K562 (cell line): ENCODE measurements around the gene RAP1A. TPM values are rescaled to one million over a fixed set of nuclear protein-coding genes. Genes with fewer than 3 reads are reported as not detected.

Source experiments
- ATAC-seq: fragments of 200-7000 bp; cut with Tn5 transposase; 3 replicates; pipeline ENCODE4 v1.9.1; 2020; ENCODE audit warnings: moderate library complexity
- BruUV-seq: library from RNA; stranded (reverse); fragments of 400-500 nt; replicated peaks from 2 replicates; lab custom pipeline; 2021; lab: Mats Ljungman, UMichigan
- CTCF ChIA-PET: fragments of 300-600 bp; formaldehyde crosslinking; extraction: SDS; loops from one replicate; lab custom pipeline; 2021; ENCODE audit warnings: low intra/inter-chr PET ratio; lab: Yijun Ruan, JAX
- POLR2A ChIA-PET: fragments of 300-600, 350-650 bp; sonication (Branson Sonifier 250); formaldehyde crosslinking; extraction: SDS; loops from one replicate; lab custom pipeline; 2021; ENCODE audit warnings: antibody characterized with exemption, inconsistent platforms; lab: Yijun Ruan, JAX
- DNase-seq, 4 experiments: peaks; one replicate each; pipeline versions ENCODE4 v3.0.0 to v3.0.0-alpha.2; 2011 to 2018; ENCODE audit warnings: low spot score in 3 of 4, mixed read lengths in 3 of 4; ENCODE audit errors: extremely low read depth in 1 of 4
- FAIRE-seq: peaks from 2 replicates; lab custom pipeline; 2011; peaks lifted over from hg19 to GRCh38; lab: Jason Lieb, UNC
- H2AFZ ChIP-seq: 2 replicates; pipeline ENCODE4 v1.6.0; 2011; ENCODE audit warnings: low read depth, low read length, control low read depth, inconsistent platforms
- H3K27ac ChIP-seq: fragments of 200-600 bp; 3 replicates; pipeline ENCODE4 v1.8.0; 2011; ENCODE audit warnings: low read depth, mild to moderate bottlenecking, control low read depth, inconsistent platforms, low read length, moderate library complexity, mixed read lengths; ENCODE audit errors: extremely low read depth
- H3K27me3 ChIP-seq, 2 experiments: fragments of 300-600 bp in 1 of 2; 2 replicates in 1 of 2; 3 replicates in 1 of 2; pipeline versions ENCODE4 v1.6.0 to v1.8.0; 2011; ENCODE audit warnings: inconsistent platforms in 2 of 2, low read length in 2 of 2, mild to moderate bottlenecking in 1 of 2, mixed read lengths in 1 of 2, moderate library complexity in 1 of 2; ENCODE audit not compliant: control insufficient read depth in 2 of 2, insufficient read depth in 2 of 2
- H3K36me3 ChIP-seq: fragments of 300-600 bp; 3 replicates; pipeline ENCODE4 v1.8.0; 2011; ENCODE audit warnings: mild to moderate bottlenecking, low read length, inconsistent platforms; ENCODE audit not compliant: control insufficient read depth, insufficient read depth
- H3K4me1 ChIP-seq, 2 experiments: fragments of 200-600 bp in 1 of 2; replicated peaks in 1 of 2; 2 replicates in 1 of 2; 3 replicates in 1 of 2; pipeline versions ENCODE4 v1.5.1 to v1.8.0; 2011; ENCODE audit warnings: inconsistent platforms in 2 of 2, low read length in 2 of 2, mild to moderate bottlenecking in 1 of 2, mixed read lengths in 1 of 2, moderate library complexity in 1 of 2; ENCODE audit not compliant: control insufficient read depth in 2 of 2, insufficient read depth in 2 of 2
- H3K4me2 ChIP-seq: 2 replicates; pipeline ENCODE4 v1.6.1; 2011; ENCODE audit warnings: low read length, control low read depth, inconsistent platforms, mixed read lengths; ENCODE audit not compliant: insufficient read depth
- H3K4me3 ChIP-seq: fragments of 200-600 bp; sonication (generic), shearing (Covaris generic); 2 replicates; pipeline ENCODE4 v1.5.1; 2016; ENCODE audit warnings: control low read depth, inconsistent platforms
- H3K79me2 ChIP-seq: fragments of 200-600 bp; 3 replicates; pipeline ENCODE4 v1.8.0; 2011; ENCODE audit warnings: low read length, inconsistent platforms; ENCODE audit not compliant: control insufficient read depth, insufficient read depth
- H3K9ac ChIP-seq, 2 experiments: 2 replicates each; pipeline versions ENCODE4 v1.6.0 to v1.6.1; 2011; ENCODE audit warnings: low read depth in 2 of 2, low read length in 2 of 2, control low read depth in 1 of 2, inconsistent platforms in 1 of 2, mild to moderate bottlenecking in 1 of 2, mixed read lengths in 1 of 2; ENCODE audit not compliant: insufficient read depth in 1 of 2
- H3K9me1 ChIP-seq: one replicate; pipeline ENCODE4 v1.6.0; 2011; ENCODE audit warnings: inconsistent platforms, mild to moderate bottlenecking, low read length, moderate library complexity; ENCODE audit not compliant: control insufficient read depth, insufficient read depth
- H3K9me3 ChIP-seq: replicated peaks from 2 replicates; pipeline ENCODE4 v1.5.1; 2011; ENCODE audit warnings: low read depth, low read length, inconsistent platforms; ENCODE audit not compliant: control insufficient read depth, insufficient read depth
- H4K20me1 ChIP-seq: replicated peaks from 2 replicates; pipeline ENCODE4 v1.6.1; 2011; ENCODE audit warnings: low read length, inconsistent platforms, mixed read lengths; ENCODE audit not compliant: control insufficient read depth, insufficient read depth
- RFX1 ChIP-seq: fragments of 450-650 bp; IDR thresholded peaks from 2 replicates; pipeline ENCODE4 v1.6.1; 2016; ENCODE audit warnings: mild to moderate bottlenecking, moderate library complexity
- WGBS: fragments of 100-300 bp; shearing (Covaris generic); methylation state at CpG from one replicate; pipeline ENCODE4 v1.1.6; 2016; ENCODE audit warnings: low coverage, mixed read lengths; ENCODE audit not compliant: insufficient coverage; ENCODE audit errors: missing lambda C conversion rate; 5-methylcytosine and 5-hydroxymethylcytosine counted together
- in situ Hi-C: fragments of 300-500 bp; cut with MboI; formaldehyde crosslinking; loops from 4 replicates; pipeline ENCODE4 v1.15.0; 2018; ENCODE audit warnings: inconsistent platforms, mixed read lengths
- intact Hi-C: fragments of 100-400 bp; cut with micrococcal nuclease; formaldehyde crosslinking; loops from 2 replicates; pipeline ENCODE4 v1.14.2; 2022
- polyA plus RNA-seq, 8 experiments: library from polyadenylated mRNA; depleted of rRNA in 4 of 8; stranded (reverse) in 5 of 8; unstranded in 3 of 8; fragments of >200 nt; fragmentation: Nextera tagmentation in 2 of 8; fragmentation: Illumina TruSeq in 1 of 8; extraction: Ambion mirVana in 2 of 8; extraction: Trizol in 1 of 8; gene quantifications; 2 replicates each; pipeline versions ENCODE4 v1.2.1 to v1.2.3, GENCODE V29; 2011 to 2014; ENCODE audit warnings: inconsistent platforms in 1 of 8, missing spikeins in 1 of 8
- total RNA-seq, 7 experiments: library from RNA; depleted of rRNA in 6 of 7; stranded (reverse); fragments of >200 nt in 6 of 7; fragmentation: Illumina TruSeq in 2 of 7; extraction: Trizol in 2 of 7; gene quantifications; 2 replicates each; pipeline versions ENCODE4 v1.2.1 to v1.2.3, GENCODE V29; 2011 to 2021; ENCODE audit warnings: low replicate concordance in 1 of 7
- TF ChIP-seq, protein P1 (sequence below): sonication (generic); formaldehyde crosslinking; IDR thresholded peaks from 2 replicates; pipeline ENCODE4 v1.8.0; 2022; ENCODE audit warnings: mild to moderate bottlenecking, missing genetic modification reagents

The RAP1A gene
- total and polyA plus RNA-seq, 9 of the 15 experiments (the other 6 are each of a cell fraction or from before 2014, with no cell fraction given), result 13.4 to 86.2 (median 32.5) TPM

DNA sequence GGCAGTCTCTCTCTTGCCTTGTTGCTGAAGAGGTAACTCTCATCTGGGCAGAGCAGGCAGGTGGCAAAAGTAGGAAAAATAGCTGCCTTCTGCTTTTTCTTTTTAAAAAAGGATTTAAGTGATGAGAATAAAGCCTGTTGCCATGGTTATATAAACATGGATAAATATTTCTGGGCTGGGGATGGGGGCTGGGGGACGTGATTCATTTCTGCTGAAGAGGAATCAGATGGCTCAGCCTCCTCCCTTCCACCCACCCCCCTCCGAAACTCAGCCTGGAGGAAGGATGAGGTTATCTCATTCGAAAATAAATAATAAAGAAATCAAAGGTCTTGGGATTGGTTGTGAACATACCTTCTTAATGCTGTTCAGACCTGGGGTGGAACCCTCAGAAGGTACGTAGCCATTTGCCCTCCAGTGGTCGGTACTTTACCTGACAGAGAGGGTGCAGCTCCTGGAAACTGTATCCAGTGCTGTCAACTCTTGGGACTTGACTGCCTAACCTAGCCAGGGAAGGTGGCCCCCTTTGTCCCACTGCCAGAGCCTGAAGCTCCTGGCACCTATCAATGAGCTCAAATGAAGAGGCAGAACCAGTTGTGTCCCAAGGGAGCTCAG is 123.5 kb downstream of the RAP1A start:
- FAIRE-seq, result no peak
- in situ Hi-C loops, result no loop called here
- TF ChIP-seq RFX1, result peak; percentile 66
- TF ChIP-seq, protein P1, sequence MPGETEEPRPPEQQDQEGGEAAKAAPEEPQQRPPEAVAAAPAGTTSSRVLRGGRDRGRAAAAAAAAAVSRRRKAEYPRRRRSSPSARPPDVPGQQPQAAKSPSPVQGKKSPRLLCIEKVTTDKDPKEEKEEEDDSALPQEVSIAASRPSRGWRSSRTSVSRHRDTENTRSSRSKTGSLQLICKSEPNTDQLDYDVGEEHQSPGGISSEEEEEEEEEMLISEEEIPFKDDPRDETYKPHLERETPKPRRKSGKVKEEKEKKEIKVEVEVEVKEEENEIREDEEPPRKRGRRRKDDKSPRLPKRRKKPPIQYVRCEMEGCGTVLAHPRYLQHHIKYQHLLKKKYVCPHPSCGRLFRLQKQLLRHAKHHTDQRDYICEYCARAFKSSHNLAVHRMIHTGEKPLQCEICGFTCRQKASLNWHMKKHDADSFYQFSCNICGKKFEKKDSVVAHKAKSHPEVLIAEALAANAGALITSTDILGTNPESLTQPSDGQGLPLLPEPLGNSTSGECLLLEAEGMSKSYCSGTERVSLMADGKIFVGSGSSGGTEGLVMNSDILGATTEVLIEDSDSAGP (CRISPR knock-in tag), result no peak
- TF ChIP-seq, all 486 proteins: peak for 1
- H3K4me3 ChIP-seq, result no peak overlapping the region
- no peak for DNase-seq
- intact Hi-C loops, result no loop called here
- peaks cover 18 to 25% of the 10 kb centered on the region in 2 experiments; a peak in 4 of 5 replicates for H3K4me1 ChIP-seq
- H3K36me3 ChIP-seq, result no peaks in the 10 kb centered on the region
- no TSS peak for BruUV-seq
- H3K9me1 ChIP-seq, result no peaks in the 10 kb centered on the region
- 7% methylated on average over 5 of the region's 5 CpGs for WGBS
- H2AFZ ChIP-seq, result no peak overlapping the region
- ChIA-PET CTCF (interaction anchor here (0.6 to 1.3 kb wide), 2 partner anchors 28 to 118 kb away, joined by 3 to 4 read pairs; no protein-coding TSS in a partner anchor), POLR2A (interaction anchor here (0.6 kb wide), 1 partner anchor 228 kb away, joined by 3 read pairs; no protein-coding TSS in a partner anchor)
- H3K9me3 ChIP-seq, result no peaks in the 10 kb centered on the region
- H3K79me2 ChIP-seq, result no peaks in the 10 kb centered on the region
- H3K9ac ChIP-seq, result no peak overlapping the region
- H3K27ac ChIP-seq, result no peak overlapping the region
- H3K27me3 ChIP-seq, result peaks cover 15 to 64% of the 10 kb centered on the region in 2 experiments
- peaks cover 3% of the 10 kb centered on the region; the same call in 1 of the 2 replicates for H4K20me1 ChIP-seq
- ATAC-seq, result no peak
- no peak overlapping the region for H3K4me2 ChIP-seq
